SK-N-SH (cell line): ENCODE results near the gene RCOR1.
"Not testable (repeated sequence)": the region's sequence is repeated elsewhere in the genome, so short reads cannot be mapped to it uniquely, and the experiment has no call there.

Experiments used
- CTCF ChIP-seq: fragments of 200-600 bp; sonication (generic); IDR thresholded peaks from 2 replicates; pipeline ENCODE4 v1.6.1; 2017; ENCODE audit warnings: antibody characterized with exemption, mild to moderate bottlenecking, moderate library complexity
- GABPA ChIP-seq: IDR thresholded peaks from 2 replicates; pipeline ENCODE4 v1.4.0; 2012; ENCODE audit warnings: low read depth, mild to moderate bottlenecking
- POLR2AphosphoS5 ChIP-seq: IDR thresholded peaks from 2 replicates; pipeline ENCODE4 v1.6.1; 2012; ENCODE audit warnings: low read depth, low read length
- RAD21 ChIP-seq: IDR thresholded peaks from 2 replicates; pipeline ENCODE4 v1.6.1; 2012; ENCODE audit warnings: mild to moderate bottlenecking, low read length

- TF ChIP-seq GABPA, POLR2AphosphoS5, CTCF, RAD21: not testable (repeated sequence)
Measured at GRCh38 chr14:102575846-102576428, 16.5 kb upstream of the RCOR1 start.
